Lung microvascular endothelial cell (primary cell): ENCODE measurements around the gene FZR1. TPM values are rescaled to one million over a fixed set of nuclear protein-coding genes. Genes with fewer than 3 reads are reported as not detected.

ENCODE experiments used
- DNase-seq, 2 donors: peaks; one replicate each; pipeline versions ENCODE4 v3.0.0 to v3.0.0-alpha.2; 2010; ENCODE audit warnings: low read depth in 2 of 2
- total RNA-seq: library from RNA; depleted of rRNA; stranded (reverse); fragments of >200 nt; gene quantifications from 2 replicates; pipeline ENCODE4 v1.2.1, GENCODE V29; 2014

The FZR1 gene
- total RNA-seq, 1 donor from 2014 or later, result 25.2 TPM

DNA sequence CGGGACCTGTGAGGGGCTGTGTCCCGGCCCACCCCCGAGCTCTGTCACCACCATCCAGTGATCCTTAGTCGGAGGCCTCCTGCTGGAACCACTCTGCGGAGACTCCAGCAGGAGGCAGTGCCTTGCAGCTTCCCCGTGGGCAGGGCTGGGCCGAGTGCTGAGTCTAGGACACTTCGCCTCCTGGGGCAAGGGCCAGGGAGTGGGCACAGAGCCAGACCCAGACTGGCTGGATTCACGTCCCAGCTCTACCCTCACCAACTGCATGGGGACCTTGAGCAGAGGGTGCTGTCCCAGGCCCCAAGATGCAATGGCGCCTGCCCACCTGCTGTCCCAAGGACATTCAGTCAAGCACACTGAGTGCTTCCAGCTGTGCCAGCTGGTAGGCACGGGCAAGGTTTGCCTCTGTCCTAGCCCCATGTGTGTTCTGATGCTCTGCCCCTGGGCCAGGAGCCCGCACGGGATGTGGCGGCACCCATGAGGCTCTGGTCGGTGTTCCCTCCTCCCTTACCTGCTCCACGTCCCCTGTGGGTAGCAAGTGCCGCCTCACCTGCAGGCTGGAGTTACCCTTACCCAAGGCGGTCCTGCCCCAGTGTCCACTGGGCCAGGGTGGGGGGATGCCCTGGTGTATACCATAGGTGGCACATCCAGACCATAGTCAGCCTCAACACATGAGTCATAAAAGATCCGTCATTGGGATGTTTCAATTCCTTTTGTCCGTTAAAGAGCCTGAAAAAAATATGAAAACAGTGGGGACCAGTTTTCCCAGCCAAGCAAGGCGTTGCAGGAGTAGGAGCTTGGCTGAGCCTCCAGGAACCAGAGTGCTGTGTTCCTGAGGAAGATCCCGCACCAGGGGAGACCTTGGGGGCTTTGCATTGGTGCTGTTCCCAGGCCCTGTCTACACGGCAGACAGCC is 7.4 kb downstream of the FZR1 start:
- no peak for DNase-seq

DNA sequence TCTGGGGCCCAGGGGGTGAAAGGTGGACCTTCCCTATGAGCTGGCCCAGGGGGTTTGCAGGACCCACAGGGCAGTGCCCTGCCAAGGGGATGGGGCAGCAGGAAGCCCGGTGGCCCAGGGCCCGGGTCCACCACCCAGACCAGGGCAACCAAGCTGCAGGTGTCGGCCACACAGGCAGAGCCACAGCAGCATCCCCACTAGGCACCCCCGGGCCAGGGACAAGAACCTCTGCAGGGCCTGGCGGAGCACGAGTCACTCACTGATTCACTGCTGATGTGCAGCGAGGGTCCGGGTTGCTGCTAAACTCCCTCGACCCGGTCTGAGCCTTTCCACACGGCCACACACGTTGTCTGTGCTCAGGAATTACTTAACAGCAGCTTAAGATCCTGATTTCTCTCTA is 8.8 kb downstream of the FZR1 start:
- DNase-seq, result no peak

DNA sequence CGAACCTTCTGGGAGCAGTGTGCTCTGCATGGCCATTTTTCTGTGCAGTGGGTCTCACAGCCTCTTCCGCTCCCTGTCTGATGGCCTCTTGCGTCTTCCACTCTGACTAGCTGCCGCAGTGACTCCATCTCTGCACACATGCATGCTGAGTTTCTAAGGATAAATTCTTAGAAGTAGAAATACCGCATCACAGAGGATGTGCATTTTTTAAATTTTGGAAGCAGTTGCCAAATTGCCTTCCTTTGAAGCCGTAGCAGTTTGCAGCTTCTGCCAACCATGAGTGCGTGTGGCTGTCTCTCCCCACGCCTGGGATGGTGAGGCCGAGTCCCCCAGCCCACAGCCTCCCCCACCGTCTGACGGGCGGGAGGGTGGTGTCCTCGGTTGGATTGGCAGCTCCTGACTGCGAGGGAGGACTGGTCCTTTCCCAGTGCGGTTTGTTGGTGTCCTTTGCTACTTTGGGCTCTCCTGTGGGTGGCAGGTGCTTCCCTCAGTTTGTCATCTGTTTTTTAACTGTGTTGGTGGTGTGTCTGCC is 9.8 kb downstream of the FZR1 start:
- no peak for DNase-seq

DNA sequence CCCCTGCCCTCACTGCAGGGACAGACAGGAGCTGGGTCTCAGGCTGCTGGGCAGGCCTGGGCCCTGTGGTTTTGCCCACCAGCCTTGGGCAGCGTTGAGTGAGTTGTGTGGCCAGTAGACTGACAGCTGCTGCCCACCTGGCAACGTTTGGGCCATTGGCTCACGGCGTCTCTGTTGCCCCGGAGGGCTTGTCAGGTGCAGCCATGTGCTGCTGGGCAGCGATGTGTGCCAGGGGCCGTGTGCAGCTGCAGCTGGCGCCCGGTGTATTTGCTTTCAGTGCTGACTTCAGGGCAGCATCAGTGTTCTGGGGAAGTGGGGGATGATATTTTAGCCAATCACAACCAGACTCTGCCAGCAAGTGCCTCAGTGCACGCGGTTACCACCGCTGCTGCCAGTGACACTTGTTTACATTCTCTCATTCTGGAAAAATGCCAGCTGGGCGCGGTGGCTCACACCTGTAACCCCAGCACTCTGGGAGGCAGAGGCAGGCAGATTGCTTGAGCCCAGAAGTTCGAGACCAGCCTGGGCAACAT is 10.6 kb downstream of the FZR1 start:
- DNase-seq, result peak in 1 of 2 donors; percentile 57

GRCh38 chr19:3517638-3518037 is 11.5 kb downstream of the FZR1 start:
- no peak for DNase-seq

DNA sequence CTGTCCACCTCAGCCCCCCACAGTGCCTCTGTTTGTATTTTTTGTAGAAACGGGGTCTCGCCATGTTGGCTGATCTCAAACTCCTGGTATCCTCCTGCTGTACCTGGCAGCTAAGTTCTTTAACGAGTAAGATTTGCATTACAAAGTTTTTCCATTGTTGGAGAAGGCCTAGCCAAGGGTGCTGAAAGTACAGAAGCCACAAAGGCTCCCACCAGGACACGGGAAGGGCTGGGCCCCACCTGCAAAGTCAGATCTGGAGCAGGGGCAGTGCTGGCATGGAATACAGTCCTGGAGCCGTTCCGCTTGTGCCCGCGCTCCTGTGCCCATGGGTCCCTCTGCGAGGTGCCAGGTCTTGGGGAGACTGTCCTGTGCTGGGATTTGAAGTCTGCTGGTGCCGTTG is 12.1 kb downstream of the FZR1 start:
- no peak for DNase-seq

DNA sequence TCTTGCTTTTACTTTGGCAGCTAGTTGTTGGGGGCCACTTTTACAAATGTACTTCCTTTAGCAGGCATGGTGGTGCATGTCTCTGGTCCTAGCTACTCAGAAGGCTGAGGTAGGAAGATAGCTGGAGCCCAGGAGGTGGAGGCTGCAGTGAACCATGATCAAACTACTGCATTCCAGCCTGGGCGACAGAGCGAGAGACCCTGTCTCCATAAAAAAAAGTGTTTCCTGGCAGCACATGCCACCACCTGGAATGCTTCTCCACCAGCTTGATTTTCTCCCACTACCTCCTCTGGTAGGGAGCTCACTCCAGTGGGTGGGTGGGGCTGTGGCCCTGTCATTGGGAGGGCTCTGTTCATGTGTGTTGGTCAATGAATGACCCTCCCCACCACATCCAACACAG is 12.5 kb downstream of the FZR1 start:
- no peak for DNase-seq

GRCh38 chr19:3519126-3519525 is 13.0 kb downstream of the FZR1 start:
- DNase-seq, result no peak

GRCh38 chr19:3520166-3521103 is 14.3 kb downstream of the FZR1 start:
- no peak for DNase-seq

DNA sequence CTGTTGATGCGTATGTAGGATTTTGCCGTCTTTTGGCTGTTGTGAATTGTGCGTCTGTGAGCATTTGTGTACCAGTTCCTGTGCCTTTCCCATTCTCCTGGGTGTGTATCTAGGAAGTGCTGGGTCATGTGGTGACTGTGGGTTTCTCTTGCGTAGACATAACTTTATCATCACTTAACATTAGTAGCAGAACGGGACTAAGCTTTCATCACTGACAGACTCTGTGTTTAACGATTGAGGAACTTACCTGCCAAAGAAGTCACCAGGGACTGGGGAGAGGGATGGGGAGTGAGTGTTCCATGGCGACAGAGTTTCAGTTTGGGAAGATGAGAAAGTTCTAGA is 15.0 kb downstream of the FZR1 start:
- DNase-seq, result no peak

DNA sequence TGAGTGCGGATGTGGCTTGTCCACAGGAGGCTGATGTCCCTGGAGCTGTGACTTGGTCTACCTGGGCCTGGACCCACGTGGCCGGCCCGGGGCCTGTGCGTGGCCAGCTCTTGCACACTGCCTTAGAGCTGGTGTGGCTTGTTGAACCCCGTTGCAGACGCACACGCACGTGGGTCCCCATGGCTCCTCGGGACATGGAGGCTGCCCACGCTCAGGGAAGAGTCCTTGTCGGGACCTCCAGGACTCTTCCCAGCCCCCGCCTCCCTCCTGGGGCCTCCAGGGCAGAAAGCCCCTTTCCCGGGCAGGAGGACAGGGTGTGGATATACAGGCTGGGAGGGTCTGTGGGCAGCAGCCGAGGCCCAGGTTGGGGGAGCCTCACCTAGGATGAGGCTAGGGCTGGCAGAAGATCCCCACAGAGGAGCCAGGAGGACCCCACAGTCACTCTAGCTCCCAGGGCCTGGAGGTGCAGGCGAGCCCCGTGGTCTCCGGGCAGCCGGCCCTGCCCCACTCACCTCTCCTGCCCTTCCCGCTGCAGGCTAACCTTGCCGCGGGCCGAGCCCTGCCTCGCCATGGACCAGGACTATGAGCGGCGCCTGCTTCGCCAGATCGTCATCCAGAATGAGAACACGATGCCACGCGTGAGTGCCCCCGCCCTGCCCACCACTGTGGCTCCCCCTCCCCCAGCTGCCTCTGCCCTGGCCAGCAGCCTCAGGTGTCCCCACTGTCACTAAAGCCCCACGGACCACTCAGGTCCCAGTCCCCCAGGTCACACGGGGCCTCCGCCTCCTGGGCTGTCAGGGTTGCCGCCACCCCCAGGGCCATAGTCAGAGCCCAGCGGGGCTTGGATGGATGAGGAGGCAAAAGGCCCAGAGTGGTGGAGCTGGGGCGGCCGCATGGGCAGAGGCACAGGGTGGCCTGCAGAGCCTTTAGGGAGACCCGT is 16.6 kb downstream of the FZR1 start:
- DNase-seq, result no peak

- no peak for DNase-seq
These were observed 17.4 kb downstream of the FZR1 start for GRCh38 chr19:3523361-3524077.

DNA sequence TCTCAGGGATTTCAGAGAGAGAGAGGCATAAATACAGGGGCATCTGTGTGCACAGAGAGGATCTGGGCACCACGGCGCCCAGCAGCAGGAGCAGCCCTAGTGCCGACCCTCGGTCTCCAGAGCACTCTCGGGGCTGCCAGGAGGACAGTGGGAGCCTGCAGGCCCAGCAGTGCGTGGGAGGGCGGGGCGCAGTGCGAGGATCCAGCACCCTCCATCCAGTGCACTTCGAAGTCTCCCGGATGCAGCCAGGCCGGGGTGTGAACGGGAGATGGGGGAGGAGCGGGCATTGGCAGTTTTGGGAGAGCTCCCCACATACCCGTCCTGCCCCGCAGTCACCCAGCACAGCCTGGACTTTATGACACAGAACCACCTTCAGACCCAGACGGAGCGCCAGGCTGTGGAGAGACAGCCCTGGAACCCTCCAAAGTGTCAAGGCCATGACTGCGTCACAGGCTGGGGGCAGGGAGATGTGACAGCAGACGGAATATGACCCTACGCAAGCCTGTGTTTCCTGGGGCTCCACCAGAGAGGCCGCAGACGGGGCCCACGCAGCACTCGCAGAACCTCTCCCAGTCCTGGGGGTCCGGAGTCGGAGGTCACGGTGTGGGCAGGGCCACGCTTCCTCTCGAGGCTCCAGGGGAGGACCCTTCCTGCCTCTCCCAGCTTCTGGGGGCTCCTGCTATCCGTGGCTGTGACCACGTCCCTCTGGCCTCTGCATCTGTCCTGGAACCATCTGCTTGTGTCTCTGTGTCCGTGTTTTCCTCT is 18.1 kb downstream of the FZR1 start:
- no peak for DNase-seq

DNA sequence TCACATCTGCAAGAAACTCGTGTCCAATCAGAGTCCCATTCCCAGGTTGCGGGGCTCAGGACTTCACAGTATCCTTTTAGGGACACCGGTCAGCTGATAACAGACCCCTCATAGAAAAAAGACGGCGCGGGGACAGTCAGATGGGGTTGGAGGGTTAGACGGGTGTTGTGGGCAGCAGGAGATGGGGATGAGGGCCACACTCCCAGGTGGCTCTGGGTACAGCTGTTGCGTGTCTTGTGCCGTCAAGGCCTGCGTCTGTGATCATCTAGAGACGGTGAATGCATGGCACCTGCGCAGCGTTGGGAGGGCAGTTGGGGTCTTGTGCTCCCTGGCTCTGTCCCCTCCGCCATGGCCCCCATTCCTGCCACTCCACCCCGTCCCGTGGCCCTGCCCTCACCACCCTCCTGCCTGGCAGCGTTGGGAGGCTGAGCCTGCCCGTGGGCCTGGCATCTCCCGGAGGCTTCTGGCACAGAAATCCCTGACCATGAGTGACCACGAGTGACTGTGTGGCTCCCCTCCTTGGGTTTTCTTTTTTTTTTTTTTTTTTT is 18.9 kb downstream of the FZR1 start:
- DNase-seq, result no peak

DNA sequence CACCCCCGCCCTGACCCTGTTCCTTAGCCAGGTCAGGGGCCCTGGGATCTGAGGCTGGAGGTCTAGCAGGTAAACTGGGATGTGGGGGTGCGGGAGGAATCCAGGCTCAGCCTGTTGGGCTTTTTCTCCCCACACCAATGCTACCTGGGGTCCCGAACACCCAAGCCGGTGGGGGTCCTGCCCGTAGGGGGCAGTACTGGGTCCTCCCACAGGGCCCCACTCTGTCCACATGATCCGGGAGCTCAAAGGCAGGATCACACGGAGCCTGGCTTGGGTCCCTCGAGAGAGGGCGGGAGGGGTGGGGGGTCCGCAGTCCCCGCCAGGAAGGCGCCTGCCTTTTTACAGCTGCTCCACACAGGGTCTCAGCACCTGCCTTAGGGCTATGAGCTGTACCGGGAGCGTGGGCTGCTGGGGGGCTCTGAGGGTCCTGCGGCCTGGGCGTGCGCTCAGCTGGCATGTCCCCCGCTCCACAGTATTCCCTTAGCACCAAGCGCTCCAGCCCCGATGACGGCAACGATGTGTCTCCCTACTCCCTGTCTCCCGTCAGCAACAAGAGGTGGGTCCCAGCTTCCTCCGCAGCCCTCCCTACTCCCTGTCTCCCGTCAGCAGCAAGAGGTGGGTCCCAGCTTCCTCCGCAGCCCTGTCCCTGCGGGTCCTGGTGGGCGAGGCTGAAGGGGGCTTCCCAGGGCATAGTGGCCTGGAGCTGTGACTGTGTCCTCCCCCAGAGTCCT is 20.6 kb downstream of the FZR1 start:
- DNase-seq, result no peak

DNA sequence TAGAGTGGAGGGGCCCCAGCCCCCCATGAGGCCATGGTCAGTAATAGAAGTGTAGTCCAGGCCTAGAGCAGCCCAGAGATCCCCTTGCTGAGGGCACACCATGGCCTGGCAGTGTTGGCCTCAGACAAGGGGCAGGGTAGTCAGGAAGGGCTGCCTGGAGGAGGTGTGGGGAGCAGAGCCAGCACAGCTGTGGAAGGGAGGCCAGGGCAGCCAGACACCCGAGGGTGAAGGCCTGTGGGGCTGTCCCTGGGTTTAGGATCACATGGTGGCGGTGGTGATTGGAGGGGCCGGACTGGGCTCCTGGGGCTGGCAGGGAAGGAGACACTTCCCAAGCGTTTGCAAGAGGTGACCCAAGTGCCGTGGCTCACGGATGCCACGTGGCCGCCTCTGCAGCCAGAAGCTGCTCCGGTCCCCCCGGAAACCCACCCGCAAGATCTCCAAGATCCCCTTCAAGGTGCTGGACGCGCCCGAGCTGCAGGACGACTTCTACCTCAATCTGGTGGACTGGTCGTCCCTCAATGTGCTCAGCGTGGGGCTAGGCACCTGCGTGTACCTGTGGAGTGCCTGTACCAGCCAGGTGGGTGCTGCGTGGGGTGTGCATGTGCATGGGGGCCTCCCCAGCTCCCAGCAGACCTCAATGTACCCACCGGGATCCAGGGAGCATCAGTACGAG is 21.3 kb downstream of the FZR1 start:
- DNase-seq, result no peak

DNA sequence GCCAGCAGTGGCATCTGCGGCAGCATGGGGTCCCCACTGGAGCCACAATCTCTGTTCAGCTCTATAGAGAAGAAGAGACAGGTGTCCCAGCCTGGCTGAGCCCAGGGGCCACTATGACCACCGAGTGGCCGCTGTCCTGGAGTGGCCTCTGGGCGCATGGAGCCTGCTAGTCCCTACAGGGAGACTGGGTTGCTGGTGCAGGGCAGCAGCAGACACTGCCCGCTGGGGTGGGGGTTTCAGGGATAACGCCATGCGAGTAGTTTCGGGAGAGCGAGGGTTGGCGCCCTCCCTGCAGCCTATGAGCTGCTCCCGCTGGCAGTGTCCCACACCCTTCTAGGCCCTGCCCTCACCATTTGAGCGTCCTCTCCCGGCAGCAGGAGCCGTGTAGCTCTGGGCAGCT is 22.0 kb downstream of the FZR1 start:
- DNase-seq, result no peak
